Stimulated activated CD4-positive, alpha-beta T cell treated with anti-CD3 and anti-CD28 coated beads, Interleukin-2, amount 100 ng/mL, for 4 hours (primary cell): ENCODE measurements around the gene EPSTI1.
"Not testable (repeated sequence)": the region's sequence is repeated elsewhere in the genome, so short reads cannot be mapped to it uniquely, and the experiment has no call there.

Experiments used
- DNase-seq: peaks from one replicate; pipeline ENCODE4 v3.0.0-alpha.2; 2020; ENCODE audit warnings: low read depth

Gene EPSTI1

DNA sequence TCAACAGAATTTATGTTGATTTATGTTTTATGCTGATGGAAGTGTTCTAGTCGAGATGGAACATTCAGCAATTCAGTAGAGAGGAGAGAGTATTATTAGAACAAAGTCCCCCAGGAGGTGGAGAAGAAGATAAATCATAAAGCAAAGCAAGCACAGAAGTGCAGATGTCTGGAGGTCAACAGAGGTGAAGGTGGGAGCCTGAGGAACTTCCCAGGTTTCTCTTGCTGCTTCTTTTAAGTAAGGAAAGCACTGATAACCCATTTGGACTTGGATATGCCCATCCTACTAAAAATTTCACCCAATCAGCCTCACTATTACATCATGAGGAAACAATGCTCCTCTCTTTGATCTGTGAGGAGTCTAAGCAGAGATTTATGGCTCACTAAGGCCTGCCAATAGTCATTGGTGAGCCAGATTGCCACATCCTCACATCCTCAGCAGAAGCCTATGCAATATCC, 98.8 kb downstream of the EPSTI1 start:
- no peak for DNase-seq

DNA sequence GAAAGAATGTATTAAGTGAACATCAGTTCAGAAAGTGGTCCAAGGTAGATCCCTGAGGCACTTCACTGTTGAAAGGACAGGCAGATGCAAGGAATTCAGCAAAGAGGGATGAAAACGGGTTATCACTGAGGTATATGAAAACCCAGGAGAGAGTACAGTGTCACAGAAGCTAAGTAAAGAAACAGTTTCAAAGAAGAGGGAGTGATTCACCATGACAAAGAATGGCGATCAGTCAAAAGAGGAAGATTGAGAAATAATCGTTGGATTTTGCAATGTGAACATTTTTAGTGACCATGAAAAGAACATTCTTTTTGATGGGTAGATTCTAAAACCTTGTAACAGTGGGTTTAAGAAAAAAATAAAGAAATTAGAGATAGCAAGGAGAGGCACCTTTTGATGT, 99.3 kb downstream of the EPSTI1 start:
- DNase-seq = no peak

DNA sequence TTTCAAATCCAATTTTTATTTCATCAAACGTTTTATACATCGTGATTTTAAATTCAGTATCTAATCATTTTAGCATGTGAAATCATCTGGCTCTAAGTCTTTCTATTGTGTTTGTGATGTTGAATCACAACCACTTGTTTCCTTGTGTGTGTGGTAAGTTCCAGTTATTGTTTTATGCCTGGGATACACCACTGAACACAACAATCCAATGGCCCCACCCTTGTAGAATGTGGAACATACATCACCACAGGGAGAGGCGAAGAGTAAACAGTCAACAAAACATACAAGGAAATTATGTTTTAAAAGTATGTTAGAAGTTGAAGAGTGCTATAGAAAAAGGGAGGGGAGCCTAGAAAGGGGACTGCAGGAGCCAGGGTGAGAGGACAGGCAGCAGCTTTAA, 100.5 kb downstream of the EPSTI1 start:
- DNase-seq = no peak

DNA sequence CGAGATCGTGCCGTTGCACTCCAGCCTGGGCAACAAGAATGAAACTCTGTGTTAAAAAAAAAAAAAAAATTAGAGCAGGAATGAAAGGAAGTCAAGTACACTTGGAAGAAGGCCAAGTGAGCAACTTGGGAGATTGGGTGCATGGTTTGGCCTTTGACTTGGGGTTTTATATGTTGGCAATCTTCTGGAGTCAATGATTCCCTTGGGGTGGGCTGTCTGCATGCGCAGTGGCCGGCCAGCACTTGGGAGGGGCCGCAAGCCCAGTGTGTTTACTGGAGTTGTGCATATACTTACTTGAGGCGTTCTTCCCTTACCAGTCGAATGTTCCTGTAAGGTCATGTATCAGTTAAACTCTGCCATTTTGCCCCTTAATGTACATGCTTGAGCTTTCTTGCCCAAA, 106.7 kb downstream of the EPSTI1 start:
- no peak for DNase-seq

DNA sequence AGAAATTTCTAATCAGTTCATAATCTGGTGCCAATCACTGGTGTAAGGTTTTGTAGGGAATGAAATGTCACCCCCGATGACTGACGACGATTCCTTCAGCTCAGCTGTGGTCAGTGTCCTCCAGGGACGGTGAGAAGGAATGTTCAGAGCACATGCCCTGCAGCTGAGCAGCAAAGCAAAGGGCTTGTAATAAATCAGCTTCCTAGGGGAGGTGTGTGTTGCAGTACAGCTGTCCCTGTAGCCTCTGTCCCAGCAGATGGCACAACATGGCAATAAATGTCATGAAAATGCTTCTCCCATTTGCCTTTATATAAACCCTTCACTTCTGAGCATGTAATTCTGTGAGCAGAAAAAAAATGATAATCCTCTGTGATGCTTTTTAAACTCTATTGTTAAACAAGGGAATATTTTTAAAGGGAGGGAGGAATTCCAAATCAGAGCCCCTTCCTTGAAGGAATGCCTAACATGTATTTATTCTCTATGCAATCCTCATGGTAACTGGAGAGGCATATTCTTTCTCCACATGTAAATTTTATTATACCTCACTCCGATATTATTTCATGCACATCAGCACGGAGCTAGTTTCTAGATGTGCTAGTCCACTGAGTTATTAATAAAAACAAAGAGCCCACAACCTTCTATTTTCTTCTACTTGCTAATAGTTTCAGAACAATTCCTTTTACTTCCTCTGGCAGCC, 108.1 kb downstream of the EPSTI1 start:
- DNase-seq = no peak

DNA sequence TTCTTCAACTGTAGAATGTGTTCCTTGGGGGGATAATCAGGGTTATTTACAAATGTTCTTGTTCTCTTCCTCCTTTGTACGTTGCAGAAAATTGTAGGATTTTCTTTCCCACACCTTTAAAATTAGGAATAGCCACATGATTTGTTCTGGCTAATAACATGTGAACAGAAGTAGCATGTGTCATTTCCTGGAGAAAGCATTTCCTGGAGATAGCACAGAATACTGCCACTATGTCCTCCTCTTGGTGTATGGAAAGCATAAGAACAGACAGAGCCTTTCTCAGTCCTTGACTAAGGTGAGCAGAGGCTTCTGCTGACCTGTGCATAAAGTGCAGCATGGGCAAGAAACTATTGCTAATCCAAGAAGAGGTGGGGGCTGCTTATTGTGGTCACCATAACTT, 108.9 kb downstream of the EPSTI1 start:
- no peak for DNase-seq

DNA sequence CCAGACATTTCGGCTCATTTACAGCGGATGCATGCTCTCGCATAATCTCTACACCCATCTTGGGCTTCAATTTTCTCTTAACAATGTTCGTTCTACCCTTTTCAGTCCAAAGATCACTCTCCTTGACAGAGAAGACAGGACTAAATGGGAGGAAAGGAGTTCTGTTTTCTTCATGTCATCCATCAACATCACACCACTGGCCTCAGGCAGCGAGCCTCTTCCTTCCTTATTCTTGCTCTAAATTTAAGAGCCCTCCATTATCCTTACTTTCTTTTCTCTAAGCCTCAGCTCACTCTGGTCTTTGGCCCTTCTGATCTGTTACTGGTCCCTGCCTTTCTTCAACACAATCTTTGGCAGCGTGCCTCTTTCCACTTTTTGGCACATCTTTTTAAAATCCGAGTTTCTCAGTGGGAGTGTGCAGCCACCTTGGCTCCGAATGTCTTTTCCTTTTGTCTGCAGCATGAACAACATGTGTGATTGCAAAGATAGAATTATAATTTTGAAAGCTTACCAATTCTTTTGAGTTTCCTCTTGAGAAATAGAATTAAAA, 111.9 kb downstream of the EPSTI1 start:
- DNase-seq = no peak

DNA sequence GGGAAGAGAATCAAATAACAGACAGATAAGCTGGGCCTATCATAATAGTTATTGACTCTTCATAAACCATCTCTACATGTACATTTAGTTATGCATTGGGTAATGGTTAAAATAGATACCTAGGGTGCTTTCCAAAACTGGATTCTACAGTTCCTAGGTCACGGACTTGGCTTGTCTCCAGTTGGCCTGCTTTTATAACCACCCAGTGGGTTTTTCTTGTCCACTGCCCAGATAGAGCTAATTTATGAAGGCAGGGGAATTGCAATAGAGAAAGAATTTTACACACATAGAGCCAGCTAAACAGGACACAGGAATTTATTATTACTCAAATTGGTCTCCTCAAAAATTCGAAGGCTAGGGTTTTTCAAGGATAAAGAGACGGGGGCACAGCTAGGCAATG, 113.3 kb downstream of the EPSTI1 start:
- no peak for DNase-seq

DNA sequence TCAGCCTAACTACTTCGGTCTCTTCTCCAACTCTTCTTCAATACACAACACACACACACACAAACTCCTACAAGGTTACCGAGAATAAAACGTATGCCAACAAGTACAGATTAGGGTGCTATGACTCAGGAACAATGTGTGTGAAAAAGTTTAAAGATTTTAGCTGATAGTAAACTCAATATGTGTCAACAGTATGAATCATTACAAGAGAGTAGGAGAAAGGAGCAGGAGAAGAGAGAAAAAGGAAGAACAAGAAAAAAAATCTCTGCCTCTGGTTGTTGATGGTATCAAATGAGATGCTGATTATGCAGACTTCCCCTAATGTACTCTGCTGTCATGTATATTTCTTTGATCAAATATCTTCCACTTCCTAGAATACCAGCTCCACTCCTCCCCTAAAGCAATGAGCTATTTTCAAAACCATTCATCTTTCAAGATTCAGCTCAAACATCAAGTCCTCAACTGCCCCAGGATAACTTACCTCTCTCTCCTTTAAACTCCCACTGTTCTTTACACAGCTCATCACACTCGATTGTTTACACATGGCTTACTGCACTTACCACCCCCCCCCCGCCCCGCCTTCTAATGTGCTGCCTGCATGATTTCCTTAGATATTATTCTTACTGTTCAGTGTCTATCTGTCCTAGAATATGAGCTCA, 115.0 kb downstream of the EPSTI1 start:
- DNase-seq = no peak

DNA sequence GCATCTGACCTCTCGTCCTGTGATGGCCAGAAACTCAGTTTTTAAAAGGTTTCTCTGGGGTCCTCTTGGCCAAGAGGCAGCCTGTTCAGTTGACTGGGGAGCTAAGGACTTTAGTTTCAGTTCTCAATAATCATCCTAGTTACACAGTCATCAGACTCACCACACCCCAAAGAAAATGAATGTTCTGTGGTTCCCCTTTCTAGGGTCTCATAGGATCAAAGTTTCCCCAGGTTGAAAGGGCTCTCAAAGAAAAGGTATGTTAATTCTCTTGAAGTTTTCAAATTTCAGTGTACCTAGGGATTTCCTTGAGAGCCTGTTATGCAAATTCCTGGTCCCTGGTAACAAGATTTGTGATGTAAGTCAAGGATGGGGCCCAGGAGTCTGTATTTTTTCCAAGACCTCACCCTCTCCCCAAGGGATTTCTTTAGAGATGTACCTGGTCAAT, 115.7 kb downstream of the EPSTI1 start:
- no peak for DNase-seq

DNA sequence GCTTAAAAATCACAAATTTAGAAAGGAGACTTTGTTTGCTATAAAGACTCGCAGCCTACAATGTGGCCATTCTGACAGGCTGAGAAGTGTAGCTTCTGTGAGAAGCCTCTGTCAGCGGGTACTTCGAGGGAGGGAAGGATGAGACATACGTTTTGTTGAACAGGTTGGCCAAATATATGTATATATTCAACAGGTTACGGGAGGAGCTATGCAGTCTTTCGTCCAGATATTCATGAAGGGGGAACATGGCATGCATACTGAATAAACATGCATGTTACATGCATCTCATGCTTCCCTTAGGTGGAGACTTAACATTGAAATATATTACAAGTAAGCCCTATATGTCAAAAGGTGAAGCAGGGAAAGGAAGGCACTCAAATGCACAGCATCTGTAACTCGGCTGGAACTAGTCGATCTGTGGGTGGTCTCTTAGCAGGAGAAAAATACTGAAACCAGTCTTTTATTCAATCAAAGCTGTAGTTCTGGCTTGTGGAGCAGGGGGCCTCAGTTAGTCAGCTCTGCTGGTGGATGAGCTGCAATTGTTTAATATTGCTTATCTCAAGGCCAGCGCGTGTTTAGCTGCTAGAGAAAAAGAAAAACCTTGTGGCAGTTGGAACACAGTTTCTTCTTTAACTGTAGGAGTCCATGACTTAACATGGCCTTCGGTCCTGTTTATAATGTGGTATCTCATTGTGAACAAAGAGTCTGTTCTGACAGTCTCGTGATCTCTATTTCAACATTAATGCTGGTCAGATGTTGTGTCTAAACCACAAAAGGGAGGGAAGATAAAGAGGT, 116.4 kb downstream of the EPSTI1 start:
- DNase-seq = no peak

DNA sequence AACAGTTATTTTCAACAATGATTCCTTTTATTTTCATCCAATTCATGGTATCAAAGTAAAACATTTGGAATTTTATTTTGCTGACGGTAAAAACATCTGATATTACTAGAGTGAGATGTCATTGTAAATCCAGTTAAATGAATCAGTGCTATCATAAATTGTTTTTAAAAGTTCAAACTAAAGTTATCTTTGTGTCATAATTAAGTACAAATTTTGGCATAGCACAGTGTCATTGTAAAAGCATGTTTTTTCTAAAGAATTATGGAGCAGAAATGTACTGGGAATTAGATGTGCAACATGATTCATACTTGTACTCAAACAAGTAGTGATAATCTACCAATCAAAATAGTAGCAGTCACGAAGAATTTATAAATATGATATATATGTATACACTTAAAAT, 117.8 kb downstream of the EPSTI1 start:
- no peak for DNase-seq

DNA sequence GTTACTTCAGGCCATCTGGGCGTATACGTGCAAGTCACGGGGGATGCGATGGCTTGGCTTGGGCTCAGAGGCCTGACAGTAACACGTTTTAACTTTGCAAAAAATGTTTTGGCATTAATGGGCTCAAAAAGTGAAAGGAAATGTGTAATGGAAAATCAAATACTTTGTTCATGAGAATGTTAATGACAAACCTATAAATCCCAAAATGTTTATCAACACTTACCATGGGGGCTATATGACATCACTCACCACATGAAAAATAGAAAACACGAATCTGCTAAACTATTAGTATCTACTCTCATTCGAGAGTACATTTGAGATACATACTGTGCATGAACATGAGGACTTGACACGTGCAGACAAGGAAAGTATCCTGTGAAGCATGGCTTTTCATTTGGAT, 119.0 kb downstream of the EPSTI1 start:
- DNase-seq = no peak

DNA sequence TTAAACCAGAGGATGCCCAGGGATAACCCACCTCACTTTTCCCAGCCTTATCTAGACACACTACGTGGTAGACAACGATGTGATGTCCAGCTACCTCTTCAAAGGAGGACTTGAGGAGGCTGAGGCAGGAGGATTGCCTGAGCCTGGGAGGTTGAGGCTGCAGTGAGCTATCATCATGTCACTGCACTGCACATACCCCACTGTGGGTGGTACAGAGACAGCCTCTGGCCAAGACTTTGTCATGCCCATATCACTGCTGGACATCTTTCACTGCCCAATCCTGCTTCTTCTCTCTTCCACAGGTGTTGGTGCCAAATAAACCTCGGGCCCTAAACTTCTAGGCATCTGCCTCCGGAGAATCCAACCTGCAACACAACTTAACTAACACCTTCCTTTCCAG, 124.8 kb downstream of the EPSTI1 start:
- DNase-seq = no peak

DNA sequence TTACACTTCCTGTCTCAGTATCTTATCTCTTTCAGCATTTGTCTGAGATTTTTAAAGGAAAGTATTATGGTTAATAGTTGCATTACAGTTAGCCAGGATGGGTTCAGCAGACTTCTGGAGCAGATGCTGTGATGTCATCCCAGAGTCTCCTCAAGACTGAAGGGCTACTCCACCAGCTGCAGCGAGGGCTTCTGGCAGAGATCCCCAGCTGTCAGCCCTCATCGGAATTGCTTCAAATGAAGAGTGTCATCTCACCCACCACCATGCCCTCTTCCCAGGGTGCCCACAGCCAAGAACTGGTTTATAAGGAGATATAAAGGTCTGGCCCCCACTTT, 126.3 kb downstream of the EPSTI1 start:
- no peak for DNase-seq

DNA sequence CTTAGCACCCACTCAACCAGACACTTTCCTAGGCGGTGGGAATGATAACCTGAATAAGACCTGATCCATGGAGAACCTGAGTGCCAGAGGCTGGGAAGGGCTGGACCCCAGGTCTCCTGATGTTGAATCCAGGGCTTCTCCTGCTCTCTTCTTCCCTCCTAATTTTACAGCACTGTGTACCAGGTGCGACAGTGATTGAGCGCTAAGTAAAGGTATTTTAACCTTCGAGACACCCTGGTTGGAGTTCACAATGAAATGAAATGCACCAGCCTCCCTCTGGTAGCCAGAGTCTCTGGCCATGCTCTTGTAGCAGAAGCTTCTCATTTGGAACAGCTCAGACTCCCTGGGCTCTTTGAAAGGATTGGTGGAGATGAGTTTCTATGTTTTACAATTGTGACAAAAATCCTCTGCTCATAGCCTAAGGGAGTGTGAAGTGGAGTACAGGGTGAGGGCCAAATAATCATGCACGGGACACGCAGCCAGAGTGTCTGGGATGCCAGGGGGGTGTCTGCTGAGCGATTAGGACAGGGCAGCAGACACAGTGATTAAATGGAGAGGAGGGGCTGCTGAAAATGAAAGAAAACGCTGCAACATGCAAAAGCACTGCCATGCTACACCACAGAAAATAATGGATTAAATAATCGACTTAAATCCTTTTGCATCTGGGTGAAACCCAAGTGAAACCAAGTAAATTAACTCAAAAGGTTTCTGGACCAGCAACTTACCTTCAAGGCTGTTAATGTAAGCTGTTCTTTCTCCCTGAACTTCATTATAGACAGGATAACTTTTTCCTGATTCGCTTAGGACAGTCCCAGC, 126.9 kb downstream of the EPSTI1 start:
- DNase-seq = no peak

DNA sequence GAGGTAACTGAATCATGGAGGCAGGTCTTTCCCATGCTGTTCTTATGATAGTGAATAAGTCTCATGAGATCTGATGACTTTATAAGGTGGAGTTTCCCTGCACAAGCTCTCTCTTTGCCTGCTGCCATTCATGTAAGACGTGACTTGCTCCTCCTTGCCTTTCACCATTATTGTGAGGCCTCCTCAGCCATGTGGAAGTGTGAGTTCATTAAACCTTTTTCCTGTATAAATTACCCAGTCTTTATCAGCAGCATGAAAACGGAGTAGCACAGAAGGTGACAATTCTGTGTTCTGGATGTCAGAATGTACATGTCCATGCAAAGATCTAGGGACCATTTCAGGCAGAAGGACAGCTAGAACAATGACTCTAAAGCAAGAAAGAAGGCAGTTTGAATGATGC, 129.7 kb downstream of the EPSTI1 start:
- DNase-seq = not testable (repeated sequence)

DNA sequence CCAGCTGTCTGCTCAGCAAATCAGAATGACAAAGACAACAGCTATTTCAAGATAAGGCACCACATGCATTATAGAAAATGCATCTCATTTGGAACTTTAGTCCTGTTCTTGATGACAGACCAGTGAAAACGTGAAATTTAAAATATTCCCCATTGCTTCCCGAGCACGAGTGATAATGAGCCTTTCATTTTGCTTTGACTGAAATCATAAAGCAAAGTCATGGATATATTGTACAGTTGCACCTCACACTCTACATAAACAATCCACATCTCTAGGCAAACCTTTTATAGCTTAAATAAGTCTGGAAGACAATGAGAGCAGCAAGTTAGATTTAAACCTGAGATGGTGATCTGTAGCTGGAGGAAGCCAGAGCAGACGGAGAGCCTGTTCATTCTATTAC, 131.6 kb downstream of the EPSTI1 start:
- DNase-seq = no peak

DNA sequence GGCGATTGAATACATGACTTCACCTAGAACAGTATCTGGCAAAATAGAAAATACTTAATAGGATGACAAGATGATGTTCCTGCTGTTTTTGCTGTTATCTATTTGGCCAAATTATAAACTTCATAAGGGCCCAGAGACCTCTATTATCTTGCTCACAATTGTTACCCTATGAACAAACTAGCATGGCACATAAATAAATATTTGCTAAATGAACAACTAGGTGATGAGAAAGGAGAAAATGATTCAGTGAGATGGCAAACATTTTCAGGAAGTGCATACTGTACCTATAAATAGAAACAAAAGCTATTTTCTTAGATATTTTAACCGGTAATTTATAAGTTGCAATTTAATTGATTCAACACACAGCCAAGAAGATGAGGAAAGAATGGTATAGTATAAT, 132.3 kb downstream of the EPSTI1 start:
- DNase-seq = no peak

DNA sequence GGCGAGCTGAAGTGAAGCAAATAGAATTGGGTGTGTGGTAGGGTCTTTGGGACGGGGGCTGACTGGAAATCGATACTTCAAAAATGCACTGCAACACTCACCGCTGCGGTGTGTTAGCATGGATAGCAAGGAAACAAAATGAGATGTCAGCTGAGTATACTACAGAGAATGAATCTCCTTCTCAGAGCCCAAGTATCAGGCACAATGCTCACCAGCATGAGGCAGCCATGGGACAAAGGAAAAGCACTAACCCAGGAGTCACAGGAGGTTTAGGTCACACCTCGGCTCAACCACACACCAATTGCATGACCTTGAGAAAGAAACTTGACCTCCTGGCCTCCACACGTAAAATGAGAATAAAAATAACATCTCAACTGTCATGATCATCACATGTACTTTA, 136.6 kb downstream of the EPSTI1 start:
- DNase-seq = no peak

DNA sequence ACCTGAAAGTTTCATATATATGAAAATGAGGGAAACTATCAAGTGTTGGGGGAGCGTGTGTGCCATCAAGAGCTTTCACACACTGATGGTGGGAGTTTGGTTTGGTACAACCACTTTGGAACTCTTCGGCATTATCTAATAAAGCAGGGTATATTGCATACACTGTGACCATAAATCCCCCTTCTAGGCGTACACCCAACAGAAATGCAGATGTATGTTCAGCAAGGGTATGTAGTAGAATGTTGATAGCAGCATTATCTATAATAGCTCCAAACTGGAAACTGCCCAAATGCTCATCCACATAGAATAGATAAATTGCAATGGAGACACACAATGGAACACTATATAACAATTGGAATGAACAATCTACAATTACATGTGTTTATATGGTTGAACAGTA, 139.9 kb downstream of the EPSTI1 start:
- DNase-seq = no peak

DNA sequence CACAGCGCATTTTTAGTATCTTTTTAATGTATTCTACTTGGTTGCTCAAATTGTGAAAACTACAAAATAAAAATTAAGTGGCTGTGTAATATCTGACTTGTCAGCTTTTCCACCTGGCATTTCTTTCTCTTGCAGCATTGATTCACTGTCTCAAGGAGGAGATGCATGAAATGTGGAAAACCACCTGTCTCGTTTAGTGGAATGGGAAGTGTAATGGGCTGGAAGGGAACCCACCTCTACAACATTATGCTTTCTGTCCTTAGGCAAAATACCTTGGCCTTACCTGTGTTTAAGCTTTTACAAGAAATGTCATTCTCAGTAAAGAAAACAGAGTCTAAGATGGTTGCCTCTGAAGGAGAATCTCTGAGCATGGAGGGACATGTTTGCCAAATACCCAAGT, 142.8 kb downstream of the EPSTI1 start:
- no peak for DNase-seq
